Type B pancreatic cell (in vitro differentiated cells): Measurements from ENCODE around the gene CCDC157. TPM values are rescaled to one million over a fixed set of nuclear protein-coding genes. Genes with fewer than 3 reads are reported as not detected.

Experiments used
- DNase-seq: peaks from one replicate; pipeline ENCODE4 v3.0.0; 2021; ENCODE audit warnings: mixed read lengths; ENCODE audit not compliant: unreplicated experiment; ENCODE audit errors: extremely low spot score
- H3K27ac Mint-ChIP-seq: 2 replicates; pipeline ENCODE4 v1.8.0; 2021; ENCODE audit warnings: mild to moderate bottlenecking, mixed read lengths
- H3K27me3 Mint-ChIP-seq: 2 replicates; pipeline ENCODE4 v1.8.0; 2021; ENCODE audit warnings: mixed read lengths
- H3K36me3 Mint-ChIP-seq: 2 replicates; pipeline ENCODE4 v1.8.0; 2021; ENCODE audit warnings: mixed read lengths
- H3K4me1 Mint-ChIP-seq: one replicate; pipeline ENCODE4 v1.8.0; 2021; ENCODE audit warnings: mixed read lengths; ENCODE audit not compliant: unreplicated experiment
- H3K4me3 Mint-ChIP-seq: 2 replicates; pipeline ENCODE4 v1.8.0; 2021; ENCODE audit warnings: mild to moderate bottlenecking, mixed read lengths
- H3K9me3 Mint-ChIP-seq: 2 replicates; pipeline ENCODE4 v1.8.0; 2021; ENCODE audit warnings: mixed read lengths
- total RNA-seq: library from RNA; stranded (reverse); gene quantifications from 2 replicates; pipeline ENCODE4 v1.2.1, GENCODE V29; 2021; ENCODE audit warnings: low replicate concordance
- TF ChIP-seq, protein P1 (sequence below): fragments of 200-600 bp; sonication (generic); conservative IDR thresholded peaks from 2 replicates; pipeline ENCODE4 v1.5.0; 2021; ENCODE audit warnings: antibody characterized with exemption, mild to moderate bottlenecking

Gene CCDC157
- total RNA-seq, 1 donor from 2014 or later = 9.4 TPM

DNA sequence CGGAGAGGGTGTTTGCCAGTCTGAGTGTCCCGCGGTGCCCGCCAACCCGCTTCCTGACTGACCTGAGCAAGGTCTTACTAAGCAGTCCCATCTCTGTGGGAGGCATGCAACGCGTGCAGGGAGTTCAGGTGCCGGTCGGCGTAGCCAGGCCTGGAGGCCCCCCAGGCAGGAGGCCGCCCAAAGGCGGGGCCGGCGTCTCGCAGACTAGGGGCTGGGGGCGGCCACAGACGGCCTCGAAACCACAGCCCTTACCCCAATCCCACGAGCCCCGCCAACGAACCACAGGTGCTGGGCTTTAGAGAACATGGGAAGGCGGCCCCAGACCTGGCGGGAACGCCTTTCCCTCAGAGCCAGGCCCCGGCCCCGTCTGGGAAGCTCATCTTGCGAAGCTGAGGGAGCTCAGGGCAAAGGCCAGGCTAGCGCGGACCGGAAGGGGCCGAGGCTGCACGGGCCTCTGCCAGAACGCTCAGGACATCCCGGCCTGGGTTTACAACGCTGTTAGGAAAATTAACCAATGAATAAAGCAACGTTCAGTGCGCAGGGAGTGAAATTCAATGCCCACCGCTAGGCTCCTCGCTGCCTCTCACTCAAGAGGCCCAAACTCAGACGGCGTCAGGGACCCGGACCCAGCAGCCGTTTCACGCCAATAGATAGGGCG is 66.6 kb downstream of the CCDC157 start:
- H3K9me3 Mint-ChIP-seq = no peaks in the 10 kb centered on the region
- peak; percentile 74 for DNase-seq
- H3K4me1 Mint-ChIP-seq = peaks cover 30% of the 10 kb centered on the region

DNA sequence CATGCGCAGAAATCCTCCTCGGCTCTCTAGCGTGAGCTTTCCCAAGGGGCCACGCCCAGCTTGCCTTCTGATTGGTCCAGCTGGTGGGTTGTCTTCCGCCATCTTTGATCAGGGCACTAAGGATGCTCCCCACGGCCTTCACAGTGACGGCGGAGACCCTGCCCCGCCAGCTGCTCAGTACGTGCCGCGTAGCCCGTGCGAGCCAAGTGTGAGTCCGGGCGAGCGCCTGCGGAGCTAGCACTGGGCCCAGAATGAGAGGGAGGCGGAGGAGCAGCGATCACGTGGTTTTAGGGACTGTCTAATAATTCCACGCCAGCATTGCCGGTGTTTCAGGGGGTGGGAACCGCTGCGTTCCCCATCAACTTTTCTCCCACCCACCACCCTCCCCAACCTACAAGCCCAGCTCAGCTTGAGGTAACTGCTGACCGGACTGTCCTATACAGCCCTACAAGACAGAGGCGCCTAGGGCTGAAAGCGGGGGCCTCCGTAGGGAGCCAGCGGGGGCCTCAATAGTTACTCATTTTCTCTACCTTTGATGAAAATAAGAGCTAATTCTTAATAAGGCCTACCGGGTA is 67.2 kb downstream of the CCDC157 start:
- no peaks in the 10 kb centered on the region for H3K9me3 Mint-ChIP-seq
- peak; percentile 99 for DNase-seq
- H3K4me3 Mint-ChIP-seq = peak overlapping the region; percentile 97
- peak overlapping the region; percentile 97 for H3K27ac Mint-ChIP-seq
- H3K27me3 Mint-ChIP-seq = no peaks in the 10 kb centered on the region
- no peaks in the 10 kb centered on the region for H3K36me3 Mint-ChIP-seq
- TF ChIP-seq, protein P1, sequence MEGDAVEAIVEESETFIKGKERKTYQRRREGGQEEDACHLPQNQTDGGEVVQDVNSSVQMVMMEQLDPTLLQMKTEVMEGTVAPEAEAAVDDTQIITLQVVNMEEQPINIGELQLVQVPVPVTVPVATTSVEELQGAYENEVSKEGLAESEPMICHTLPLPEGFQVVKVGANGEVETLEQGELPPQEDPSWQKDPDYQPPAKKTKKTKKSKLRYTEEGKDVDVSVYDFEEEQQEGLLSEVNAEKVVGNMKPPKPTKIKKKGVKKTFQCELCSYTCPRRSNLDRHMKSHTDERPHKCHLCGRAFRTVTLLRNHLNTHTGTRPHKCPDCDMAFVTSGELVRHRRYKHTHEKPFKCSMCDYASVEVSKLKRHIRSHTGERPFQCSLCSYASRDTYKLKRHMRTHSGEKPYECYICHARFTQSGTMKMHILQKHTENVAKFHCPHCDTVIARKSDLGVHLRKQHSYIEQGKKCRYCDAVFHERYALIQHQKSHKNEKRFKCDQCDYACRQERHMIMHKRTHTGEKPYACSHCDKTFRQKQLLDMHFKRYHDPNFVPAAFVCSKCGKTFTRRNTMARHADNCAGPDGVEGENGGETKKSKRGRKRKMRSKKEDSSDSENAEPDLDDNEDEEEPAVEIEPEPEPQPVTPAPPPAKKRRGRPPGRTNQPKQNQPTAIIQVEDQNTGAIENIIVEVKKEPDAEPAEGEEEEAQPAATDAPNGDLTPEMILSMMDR = no peak
- H3K4me1 Mint-ChIP-seq = peaks cover 30% of the 10 kb centered on the region

More for the DNA sequence above, 66.6 kb downstream of the CCDC157 start:
- Mint-ChIP-seq H3K27ac (peak overlapping the region; percentile 97), H3K4me3 (peak overlapping the region; percentile 97), H3K27me3 (no peaks in the 10 kb centered on the region), H3K36me3 (no peaks in the 10 kb centered on the region)
- TF ChIP-seq, protein P1 = peak; percentile 61

GRCh38 chr22:30424534-30425326 is 67.9 kb downstream of the CCDC157 start:
- Mint-ChIP-seq H3K27ac (peak overlapping the region; percentile 97), H3K36me3 (no peaks in the 10 kb centered on the region), H3K4me1 (peaks cover 30% of the 10 kb centered on the region), H3K4me3 (peak overlapping the region; percentile 97), H3K9me3 (no peaks in the 10 kb centered on the region), H3K27me3 (no peaks in the 10 kb centered on the region)
- TF ChIP-seq, protein P1 = no peak
- no peak for DNase-seq

DNA sequence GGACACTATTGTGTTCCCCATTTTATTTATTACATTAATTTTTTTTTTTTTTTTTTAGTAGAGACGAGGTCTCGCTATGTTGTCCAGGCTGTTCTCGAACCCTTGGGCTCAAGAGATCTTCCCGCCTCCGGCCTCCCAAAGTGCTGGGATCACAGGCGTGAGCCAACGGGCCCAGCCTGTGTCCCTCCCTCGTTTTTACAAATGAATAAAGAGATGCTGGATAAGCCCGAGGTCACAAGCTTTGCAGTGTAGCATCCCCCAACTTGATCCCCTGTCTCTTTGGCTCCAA is 68.5 kb downstream of the CCDC157 start:
- no peak for DNase-seq
- H3K4me3 Mint-ChIP-seq = peak overlapping the region; percentile 94
- H3K9me3 Mint-ChIP-seq = no peaks in the 10 kb centered on the region
- H3K27me3 Mint-ChIP-seq = no peaks in the 10 kb centered on the region
- H3K27ac Mint-ChIP-seq = peak overlapping the region; percentile 86
- peaks cover 29% of the 10 kb centered on the region for H3K4me1 Mint-ChIP-seq
- no peaks in the 10 kb centered on the region for H3K36me3 Mint-ChIP-seq
- TF ChIP-seq, protein P1 = no peak

- Mint-ChIP-seq H3K4me1 (peaks cover 23% of the 10 kb centered on the region), H3K27me3 (no peaks in the 10 kb centered on the region), H3K36me3 (no peaks in the 10 kb centered on the region), H3K9me3 (no peaks in the 10 kb centered on the region), H3K27ac (peak within 1 kb of the TSS; percentile 97), H3K4me3 (peak within 1 kb of the TSS; percentile 97)
- DNase-seq = peak; percentile 78
- TF ChIP-seq, protein P1 = peak; percentile 14
These were observed 69.0 kb downstream of the CCDC157 start, which contains the start of gene MTFP1 for GRCh38 chr22:30425616-30426387. MTFP1 (plus strand) TSS chr22:30425768; CDS start chr22:30425880, 112 bp downstream.

Other genes starting within 250 kb of the CCDC157 start
- gene LIF, start 110.2 kb upstream of the CCDC157 start, total RNA-seq = 3.8 and 9.8 TPM in 2 replicates
- not detected in 2 replicates for gene OSM, start 90.2 kb upstream of the CCDC157 start, total RNA-seq
- 11.4 TPM in 2 replicates for gene CASTOR1, start 67.5 kb upstream of the CCDC157 start, total RNA-seq
- 15.3 and 21.5 TPM in 2 replicates for gene TBC1D10A, start 30.1 kb upstream of the CCDC157 start, total RNA-seq
- 160 and 190 TPM in 2 replicates for gene SF3A1, start 113 bp upstream of the CCDC157 start, total RNA-seq
- 16.9 and 29.2 TPM in 2 replicates for gene RNF215, start 30.4 kb downstream of the CCDC157 start, total RNA-seq
- 7.9 and 9.6 TPM in 2 replicates for gene SEC14L2, start 40.0 kb downstream of the CCDC157 start, total RNA-seq
- gene MTFP1, start 68.8 kb downstream of the CCDC157 start, total RNA-seq = 16.1 and 20.6 TPM in 2 replicates
- gene SEC14L3, start 115.0 kb downstream of the CCDC157 start, total RNA-seq = not detected in 2 replicates
- gene SEC14L4, start 148.7 kb downstream of the CCDC157 start, total RNA-seq = not detected in 2 replicates
- gene SEC14L6, start 189.7 kb downstream of the CCDC157 start, total RNA-seq = 0.98 and 1.5 TPM in 2 replicates
- gene GAL3ST1, start 217.7 kb downstream of the CCDC157 start, total RNA-seq = 5.0 and 5.9 TPM in 2 replicates
- gene PES1, start 234.9 kb downstream of the CCDC157 start, total RNA-seq = 71.3 and 77.0 TPM in 2 replicates